Measurements from ENCODE around the gene IGHMBP2.

The IGHMBP2 gene

DNA sequence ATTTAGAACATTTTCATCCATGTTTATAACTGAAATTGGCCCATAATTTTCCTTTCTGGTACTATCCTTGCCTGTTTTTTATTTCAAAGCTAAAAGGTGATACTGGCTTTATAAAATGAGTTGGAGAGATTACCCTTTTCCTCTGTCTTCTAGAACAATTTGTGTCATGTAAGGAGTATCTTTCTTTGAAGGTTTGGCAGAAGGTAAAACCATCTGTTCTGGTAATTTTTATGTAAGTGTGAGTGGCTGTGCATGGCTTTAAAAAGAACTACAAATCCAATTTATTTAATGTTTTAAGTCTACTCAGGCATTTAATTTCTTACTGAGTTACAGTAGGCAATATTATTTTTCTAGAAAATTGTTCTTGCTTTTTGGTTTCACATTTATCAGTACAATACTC is 84.8 kb downstream of the IGHMBP2 start:
- no peak for DNase-seq
